B cell (primary cell): ENCODE results near the gene CPNE4. TPM values are rescaled to one million over a fixed set of nuclear protein-coding genes. Genes with fewer than 3 reads are reported as not detected.

Source experiments
- ATAC-seq: fragments of 200-7000 bp; cut with Tn5 transposase; one replicate; pipeline ENCODE4 v1.10.0; 2021; ENCODE audit warnings: low read depth, mild to moderate bottlenecking, moderate number of reproducible peaks, moderate library complexity
- CTCF ChIA-PET: fragments of 350-600 bp; sonication (Branson Sonifier 250); formaldehyde crosslinking; loops from one replicate; lab custom pipeline; 2021; ENCODE audit warnings: antibody characterized with exemption, inconsistent platforms; lab: Charles Lee
- POLR2A ChIA-PET: fragments of 350-600 bp; sonication (Branson Sonifier 250); formaldehyde crosslinking; loops from one replicate; lab custom pipeline; 2021; ENCODE audit warnings: antibody characterized with exemption; lab: Charles Lee
- DNase-seq: peaks from one replicate; pipeline ENCODE4 v3.0.0; 2013
- H2AFZ ChIP-seq: 2 replicates; pipeline ENCODE4 v1.6.1; 2012; ENCODE audit warnings: mild to moderate bottlenecking, low read depth, low read length; ENCODE audit not compliant: insufficient read depth, poor library complexity, severe bottlenecking
- H3K27ac ChIP-seq, 2 donors: 1 replicate in 1 of 2; 2 replicates in 1 of 2; pipeline ENCODE4 v1.5.1; 2012 to 2013; ENCODE audit warnings: low read length in 2 of 2, mild to moderate bottlenecking in 2 of 2, moderate library complexity in 1 of 2
- H3K27me3 ChIP-seq, 4 experiments: fragments of 200-600 bp in 1 of 4; sonication (generic) in 1 of 4; replicated peaks in 1 of 4; 1 replicate in 2 of 4; 2 replicates in 2 of 4; pipeline versions ENCODE4 v1.6.1 to v1.7.0; 2013 to 2016; ENCODE audit warnings: low read length in 3 of 4, mild to moderate bottlenecking in 2 of 4, mixed read lengths in 1 of 4, moderate library complexity in 1 of 4; ENCODE audit not compliant: insufficient read depth in 4 of 4, control insufficient read depth in 3 of 4; ENCODE audit errors: control extremely low read depth in 1 of 4
- H3K36me3 ChIP-seq, 2 experiments: replicated peaks in 1 of 2; 1 replicate in 1 of 2; 2 replicates in 1 of 2; pipeline versions ENCODE4 v1.6.1 to v1.7.1; 2013; ENCODE audit warnings: low read length in 1 of 2; ENCODE audit not compliant: insufficient read depth in 2 of 2, control insufficient read depth in 1 of 2; ENCODE audit errors: control extremely low read depth in 1 of 2, extremely low read depth in 1 of 2
- H3K4me1 ChIP-seq, 2 donors: fragments of 200-600 bp in 1 of 2; sonication (generic) in 1 of 2; 1 replicate in 1 of 2; 2 replicates in 1 of 2; pipeline versions ENCODE4 v1.5.1 to v1.6.1; 2013 to 2017; ENCODE audit warnings: low read length in 2 of 2; ENCODE audit not compliant: control insufficient read depth in 2 of 2, insufficient read depth in 2 of 2
- H3K4me2 ChIP-seq: replicated peaks from 2 replicates; pipeline ENCODE3; 2012; ENCODE audit warnings: mild to moderate bottlenecking, low read depth, low read length; ENCODE audit not compliant: poor library complexity, severe bottlenecking
- H3K4me3 ChIP-seq, 5 experiments: fragments of 200-600 bp in 1 of 5; sonication (generic) in 1 of 5; 1 replicate in 3 of 5; 2 replicates in 2 of 5; pipeline versions ENCODE4 v1.5.1 to v1.7.0; 2011 to 2016; ENCODE audit warnings: low read length in 4 of 5, mild to moderate bottlenecking in 4 of 5, low read depth in 2 of 5, control low read depth in 1 of 5, moderate library complexity in 1 of 5; ENCODE audit not compliant: insufficient read depth in 1 of 5; ENCODE audit errors: control extremely low read depth in 1 of 5, extremely low read depth in 1 of 5
- H3K79me2 ChIP-seq: fragments of 200-600 bp; sonication (generic); one replicate; pipeline ENCODE4 v1.6.0; 2016; ENCODE audit warnings: low read length; ENCODE audit not compliant: control insufficient read depth, insufficient read depth
- H3K9ac ChIP-seq: fragments of 200-600 bp; sonication (generic); 2 replicates; pipeline ENCODE4 v1.6.1; 2017; ENCODE audit warnings: mild to moderate bottlenecking, low read length, moderate library complexity
- H3K9me3 ChIP-seq, 3 donors: one replicate each; pipeline versions ENCODE4 v1.6.1 to v1.7.1; 2013; ENCODE audit warnings: low read length in 2 of 3; ENCODE audit not compliant: control insufficient read depth in 2 of 3, insufficient read depth in 1 of 3; ENCODE audit errors: control extremely low read depth in 1 of 3
- H4K20me1 ChIP-seq: 2 replicates; pipeline ENCODE4 v1.6.0; 2012; ENCODE audit warnings: mild to moderate bottlenecking, low read length; ENCODE audit not compliant: insufficient read depth, control insufficient read depth, poor library complexity, severe bottlenecking
- H3K27ac Mint-ChIP-seq: one replicate; pipeline ENCODE4 v1.8.0; 2021; ENCODE audit warnings: mixed read lengths
- H3K27me3 Mint-ChIP-seq: one replicate; pipeline ENCODE4 v1.8.0; 2021; ENCODE audit warnings: mixed read lengths
- H3K4me1 Mint-ChIP-seq: one replicate; pipeline ENCODE4 v1.8.0; 2021; ENCODE audit warnings: mixed read lengths
- H3K4me3 Mint-ChIP-seq: one replicate; pipeline ENCODE4 v1.8.0; 2021; ENCODE audit warnings: mixed read lengths
- H3K9me3 Mint-ChIP-seq: one replicate; pipeline ENCODE4 v1.8.0; 2022; ENCODE audit warnings: mixed read lengths; ENCODE audit not compliant: insufficient read depth
- EZH2 ChIP-seq: IDR thresholded peaks from 2 replicates; pipeline ENCODE4 v1.6.1; 2012; ENCODE audit warnings: borderline replicate concordance, low read depth, mild to moderate bottlenecking, moderate library complexity, low read length; ENCODE audit not compliant: insufficient read depth, poor library complexity, severe bottlenecking
- WGBS: methylation state at CpG from one replicate; pipeline ENCODE4 v1.1.5; 2013; ENCODE audit warnings: missing lambda C conversion rate; ENCODE audit not compliant: insufficient coverage; 5-methylcytosine and 5-hydroxymethylcytosine counted together
- intact Hi-C: fragments of 100-400 bp; cut with micrococcal nuclease; formaldehyde crosslinking; loops from one replicate; pipeline ENCODE4 v1.10.0; 2022
- polyA plus RNA-seq: library from polyadenylated mRNA; depleted of rRNA; stranded (reverse); fragments of >200 nt; gene quantifications from 2 replicates; pipeline ENCODE4 v1.2.3, GENCODE V29; 2012
- total RNA-seq, 2 donors: library from RNA; stranded (reverse); fragments of 120-200 nt in 1 of 2; gene quantifications; 1 replicate in 1 of 2; 2 replicates in 1 of 2; pipeline versions ENCODE4 v1.2.3 to v1.2.4, GENCODE V29; 2013 to 2022
- TF ChIP-seq, protein P1 (sequence below): fragments of 200-600 bp; IDR thresholded peaks from one replicate; pipeline ENCODE4 v1.8.0; 2022; ENCODE audit warnings: antibody characterized with exemption, mild to moderate bottlenecking

The CPNE4 gene
- total and polyA plus RNA-seq, 2 donors (not counting 1 experiment from before 2014, with no cell fraction given), result not detected

DNA sequence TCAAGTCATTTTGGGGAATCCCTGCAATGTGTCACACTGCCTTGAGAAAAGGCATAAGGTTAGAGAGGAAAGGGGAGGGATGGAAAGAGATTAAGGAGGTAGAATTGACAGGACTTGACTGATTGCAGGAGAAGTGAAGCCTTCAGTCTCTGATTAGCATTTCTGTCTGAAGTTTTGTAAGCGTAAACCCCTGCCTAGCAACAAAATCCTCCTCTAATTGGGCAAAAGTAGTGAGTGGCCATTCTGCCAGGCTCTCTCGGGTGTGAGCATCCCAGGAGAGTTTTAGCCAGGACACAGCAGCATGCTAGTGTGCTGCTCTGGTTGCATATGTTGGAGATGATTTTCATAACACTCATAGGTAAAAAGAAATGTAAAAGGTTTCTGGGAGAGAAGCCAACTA lies 415.0 kb downstream of the CPNE4 start:
- peaks cover 12% of the 10 kb centered on the region for H3K27me3 Mint-ChIP-seq
- Histone ChIP-seq H3K9ac (no peak overlapping the region), H3K79me2 (no peaks in the 10 kb centered on the region), H3K36me3 (no peaks in the 10 kb centered on the region), H3K4me2 (no peak overlapping the region), H3K4me1 (no peaks in the 10 kb centered on the region), H3K27ac (no peak overlapping the region), H3K27me3 (no peaks in the 10 kb centered on the region), H2AFZ (no peak overlapping the region), H4K20me1 (no peaks in the 10 kb centered on the region), H3K9me3 (no peaks in the 10 kb centered on the region), H3K4me3 (no peak overlapping the region)
- 100% methylated on average over 1 of the region's 2 CpGs for WGBS
- ChIA-PET POLR2A (no interaction called here), CTCF (no interaction called here)
- H3K9me3 Mint-ChIP-seq, result no peaks in the 10 kb centered on the region
- intact Hi-C loops, result no loop called here
- no peak overlapping the region for H3K27ac Mint-ChIP-seq
- H3K4me3 Mint-ChIP-seq, result no peak overlapping the region
- no peak for DNase-seq
- TF ChIP-seq, protein P1, sequence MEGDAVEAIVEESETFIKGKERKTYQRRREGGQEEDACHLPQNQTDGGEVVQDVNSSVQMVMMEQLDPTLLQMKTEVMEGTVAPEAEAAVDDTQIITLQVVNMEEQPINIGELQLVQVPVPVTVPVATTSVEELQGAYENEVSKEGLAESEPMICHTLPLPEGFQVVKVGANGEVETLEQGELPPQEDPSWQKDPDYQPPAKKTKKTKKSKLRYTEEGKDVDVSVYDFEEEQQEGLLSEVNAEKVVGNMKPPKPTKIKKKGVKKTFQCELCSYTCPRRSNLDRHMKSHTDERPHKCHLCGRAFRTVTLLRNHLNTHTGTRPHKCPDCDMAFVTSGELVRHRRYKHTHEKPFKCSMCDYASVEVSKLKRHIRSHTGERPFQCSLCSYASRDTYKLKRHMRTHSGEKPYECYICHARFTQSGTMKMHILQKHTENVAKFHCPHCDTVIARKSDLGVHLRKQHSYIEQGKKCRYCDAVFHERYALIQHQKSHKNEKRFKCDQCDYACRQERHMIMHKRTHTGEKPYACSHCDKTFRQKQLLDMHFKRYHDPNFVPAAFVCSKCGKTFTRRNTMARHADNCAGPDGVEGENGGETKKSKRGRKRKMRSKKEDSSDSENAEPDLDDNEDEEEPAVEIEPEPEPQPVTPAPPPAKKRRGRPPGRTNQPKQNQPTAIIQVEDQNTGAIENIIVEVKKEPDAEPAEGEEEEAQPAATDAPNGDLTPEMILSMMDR, result no peak
- TF ChIP-seq EZH2, result no peak
- no peaks in the 10 kb centered on the region for H3K4me1 Mint-ChIP-seq
- no peak for ATAC-seq

DNA sequence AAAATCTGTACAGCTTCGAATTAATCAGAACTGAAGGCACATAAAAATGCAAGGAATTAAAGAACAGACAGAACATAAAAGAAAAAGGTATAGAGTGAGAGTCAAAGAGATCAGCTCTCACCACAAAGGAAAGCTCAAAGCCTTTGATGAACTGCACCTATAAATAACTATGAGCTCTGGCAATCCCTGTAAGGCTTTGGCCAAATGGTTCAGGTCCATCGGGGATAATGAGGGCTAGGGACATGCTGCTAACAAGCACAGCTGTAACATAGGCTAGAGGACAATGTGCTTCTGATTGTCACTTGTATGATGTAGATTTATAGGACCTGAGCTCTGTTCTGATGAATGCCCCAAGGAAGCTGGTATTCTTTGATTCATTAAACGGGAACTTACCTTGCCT lies 418.1 kb downstream of the CPNE4 start:
- Histone ChIP-seq H3K4me1 (no peaks in the 10 kb centered on the region), H3K27ac (no peak overlapping the region), H3K4me2 (no peak overlapping the region), H3K79me2 (no peaks in the 10 kb centered on the region), H3K27me3 (no peaks in the 10 kb centered on the region), H3K9me3 (no peaks in the 10 kb centered on the region), H3K4me3 (no peak overlapping the region), H4K20me1 (no peaks in the 10 kb centered on the region), H2AFZ (no peak overlapping the region), H3K9ac (no peak overlapping the region), H3K36me3 (no peaks in the 10 kb centered on the region)
- CTCF ChIA-PET, result interaction anchor here (0.8 kb wide), 1 partner anchor 10 kb away, joined by 3 read pairs; no protein-coding TSS in a partner anchor
- H3K4me1 Mint-ChIP-seq, result no peaks in the 10 kb centered on the region
- intact Hi-C loops, result no loop called here
- no peak overlapping the region for H3K27ac Mint-ChIP-seq
- peaks cover 13% of the 10 kb centered on the region for H3K27me3 Mint-ChIP-seq
- H3K9me3 Mint-ChIP-seq, result no peaks in the 10 kb centered on the region
- no CpG with 5 or more reads among the region's 3 CpGs for WGBS
- TF ChIP-seq EZH2, result no peak
- TF ChIP-seq, protein P1, result no peak
- POLR2A ChIA-PET, result no interaction called here
- no peak for ATAC-seq
- H3K4me3 Mint-ChIP-seq, result no peak overlapping the region
- DNase-seq, result no peak
